Measurements from ENCODE around the gene ZNF549.
A peak's percentile ranks its signal among the peaks of the same experiment; 100 is the strongest.
"Not testable (repeated sequence)": the region's sequence is repeated elsewhere in the genome, so short reads cannot be mapped to it uniquely, and the experiment has no call there.

The ZNF549 gene

GRCh38 chr19:57515255-57515654 lies 11.9 kb upstream of the ZNF549 start:
- H3K4me3 ChIP-seq (ENCODE audit: insufficient read depth, low read depth, low read length, poor library complexity, severe bottlenecking) = no peak overlapping the region
- H3K36me3 ChIP-seq (ENCODE audit: control insufficient read depth, insufficient read depth, low read length) = peaks cover 8% of the 10 kb centered on the region
- DNase-seq = no peak
- H3K27me3 ChIP-seq (replicated peaks; ENCODE audit: control insufficient read depth, insufficient read depth, low read length, poor library complexity, severe bottlenecking) = no peaks in the 10 kb centered on the region
- no peak overlapping the region for H3K27ac ChIP-seq (ENCODE audit: insufficient read depth, low read length, poor library complexity, severe bottlenecking)
- peaks cover 26% of the 10 kb centered on the region for H3K9me3 ChIP-seq (ENCODE audit: control insufficient read depth, low read length)
- no peaks in the 10 kb centered on the region for H3K4me1 ChIP-seq (ENCODE audit: control insufficient read depth, insufficient read depth, low read length, poor library complexity, severe bottlenecking)

- not testable (repeated sequence) for H3K36me3 ChIP-seq (ENCODE audit: control insufficient read depth, insufficient read depth, low read length); H3K27me3 ChIP-seq (replicated peaks; ENCODE audit: control insufficient read depth, insufficient read depth, low read length, poor library complexity, severe bottlenecking); H3K4me1 ChIP-seq (ENCODE audit: control insufficient read depth, insufficient read depth, low read length, poor library complexity, severe bottlenecking); DNase-seq; H3K4me3 ChIP-seq (ENCODE audit: insufficient read depth, low read depth, low read length, poor library complexity, severe bottlenecking); H3K27ac ChIP-seq (ENCODE audit: insufficient read depth, low read length, poor library complexity, severe bottlenecking)
- peaks cover 13% of the 10 kb centered on the region for H3K9me3 ChIP-seq (ENCODE audit: control insufficient read depth, low read length)
Measured at GRCh38 chr19:57518021-57518420, 9.1 kb upstream of the ZNF549 start.

DNA sequence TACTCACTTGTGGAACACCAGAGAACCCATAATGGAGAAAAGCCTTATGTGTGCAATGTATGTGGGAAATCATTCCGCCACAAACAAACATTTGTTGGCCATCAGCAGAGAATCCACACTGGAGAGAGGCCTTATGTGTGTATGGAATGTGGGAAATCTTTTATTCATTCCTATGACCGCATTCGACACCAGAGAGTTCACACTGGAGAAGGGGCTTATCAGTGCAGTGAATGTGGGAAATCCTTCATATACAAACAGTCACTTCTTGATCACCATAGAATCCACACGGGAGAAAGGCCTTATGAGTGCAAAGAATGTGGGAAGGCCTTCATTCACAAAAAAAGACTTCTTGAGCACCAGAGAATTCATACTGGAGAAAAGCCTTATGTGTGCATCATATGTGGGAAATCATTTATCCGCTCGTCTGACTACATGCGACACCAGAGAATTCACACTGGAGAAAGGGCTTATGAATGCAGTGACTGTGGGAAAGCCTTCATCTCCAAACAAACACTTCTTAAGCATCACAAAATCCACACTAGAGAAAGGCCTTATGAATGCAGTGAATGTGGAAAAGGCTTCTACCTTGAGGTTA lies 10.9 kb downstream of the ZNF549 start:
- no peak overlapping the region for H3K4me3 ChIP-seq (ENCODE audit: insufficient read depth, low read depth, low read length, poor library complexity, severe bottlenecking)
- H3K9me3 ChIP-seq (ENCODE audit: control insufficient read depth, low read length) = peaks cover 77% of the 10 kb centered on the region
- H3K27me3 ChIP-seq (replicated peaks; ENCODE audit: control insufficient read depth, insufficient read depth, low read length, poor library complexity, severe bottlenecking) = no peaks in the 10 kb centered on the region
- no peak for DNase-seq
- H3K36me3 ChIP-seq (ENCODE audit: control insufficient read depth, insufficient read depth, low read length) = peaks cover 77% of the 10 kb centered on the region
- H3K27ac ChIP-seq (ENCODE audit: insufficient read depth, low read length, poor library complexity, severe bottlenecking) = no peak overlapping the region
- H3K4me1 ChIP-seq (ENCODE audit: control insufficient read depth, insufficient read depth, low read length, poor library complexity, severe bottlenecking) = no peaks in the 10 kb centered on the region

- no peak overlapping the region for H3K27ac ChIP-seq (ENCODE audit: insufficient read depth, low read length, poor library complexity, severe bottlenecking)
- H3K27me3 ChIP-seq (replicated peaks; ENCODE audit: control insufficient read depth, insufficient read depth, low read length, poor library complexity, severe bottlenecking) = no peaks in the 10 kb centered on the region
- H3K36me3 ChIP-seq (ENCODE audit: control insufficient read depth, insufficient read depth, low read length) = peaks cover 75% of the 10 kb centered on the region
- no peak for DNase-seq
- no peaks in the 10 kb centered on the region for H3K4me1 ChIP-seq (ENCODE audit: control insufficient read depth, insufficient read depth, low read length, poor library complexity, severe bottlenecking)
- no peak overlapping the region for H3K4me3 ChIP-seq (ENCODE audit: insufficient read depth, low read depth, low read length, poor library complexity, severe bottlenecking)
- H3K9me3 ChIP-seq (ENCODE audit: control insufficient read depth, low read length) = peaks cover 54% of the 10 kb centered on the region
Measured at GRCh38 chr19:57546513-57546912, 19.4 kb downstream of the ZNF549 start.

GRCh38 chr19:57552432-57552831 lies 25.3 kb downstream of the ZNF549 start:
- no peak for DNase-seq
- Histone ChIP-seq H3K4me1 (ENCODE audit: control insufficient read depth, insufficient read depth, low read length, poor library complexity, severe bottlenecking) (no peaks in the 10 kb centered on the region), H3K9me3 (ENCODE audit: control insufficient read depth, low read length) (peaks cover 32% of the 10 kb centered on the region), H3K36me3 (ENCODE audit: control insufficient read depth, insufficient read depth, low read length) (peaks cover 87% of the 10 kb centered on the region), H3K4me3 (ENCODE audit: insufficient read depth, low read depth, low read length, poor library complexity, severe bottlenecking) (no peak overlapping the region), H3K27ac (ENCODE audit: insufficient read depth, low read length, poor library complexity, severe bottlenecking) (no peak overlapping the region), H3K27me3 (replicated peaks; ENCODE audit: control insufficient read depth, insufficient read depth, low read length, poor library complexity, severe bottlenecking) (no peaks in the 10 kb centered on the region)

DNA sequence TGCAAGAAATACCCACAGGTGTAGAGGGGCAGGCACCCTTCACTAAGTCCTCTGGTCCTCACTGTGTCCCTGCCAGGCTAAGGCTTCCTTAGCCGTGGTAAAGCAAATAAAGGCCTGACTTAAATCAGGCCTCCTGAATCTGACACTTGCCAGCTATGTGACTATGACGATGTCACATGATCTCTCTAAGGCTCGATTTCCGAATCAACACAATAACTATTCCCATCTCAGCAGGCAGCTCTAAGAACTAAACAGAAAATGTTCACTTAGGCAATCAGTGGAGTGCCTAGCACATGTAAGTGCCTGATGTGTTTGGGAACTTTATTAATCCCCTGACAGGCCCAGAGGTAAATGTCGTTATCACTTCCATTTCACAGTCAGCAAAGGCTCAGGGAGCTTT lies 30.5 kb downstream of the ZNF549 start:
- no peak for DNase-seq
- no peak overlapping the region for H3K27ac ChIP-seq (ENCODE audit: insufficient read depth, low read length, poor library complexity, severe bottlenecking)
- peaks cover 16% of the 10 kb centered on the region for H3K9me3 ChIP-seq (ENCODE audit: control insufficient read depth, low read length)
- no peaks in the 10 kb centered on the region for H3K4me1 ChIP-seq (ENCODE audit: control insufficient read depth, insufficient read depth, low read length, poor library complexity, severe bottlenecking)
- H3K36me3 ChIP-seq (ENCODE audit: control insufficient read depth, insufficient read depth, low read length) = peaks cover 37% of the 10 kb centered on the region
- H3K4me3 ChIP-seq (ENCODE audit: insufficient read depth, low read depth, low read length, poor library complexity, severe bottlenecking) = no peak overlapping the region
- H3K27me3 ChIP-seq (replicated peaks; ENCODE audit: control insufficient read depth, insufficient read depth, low read length, poor library complexity, severe bottlenecking) = no peaks in the 10 kb centered on the region

DNA sequence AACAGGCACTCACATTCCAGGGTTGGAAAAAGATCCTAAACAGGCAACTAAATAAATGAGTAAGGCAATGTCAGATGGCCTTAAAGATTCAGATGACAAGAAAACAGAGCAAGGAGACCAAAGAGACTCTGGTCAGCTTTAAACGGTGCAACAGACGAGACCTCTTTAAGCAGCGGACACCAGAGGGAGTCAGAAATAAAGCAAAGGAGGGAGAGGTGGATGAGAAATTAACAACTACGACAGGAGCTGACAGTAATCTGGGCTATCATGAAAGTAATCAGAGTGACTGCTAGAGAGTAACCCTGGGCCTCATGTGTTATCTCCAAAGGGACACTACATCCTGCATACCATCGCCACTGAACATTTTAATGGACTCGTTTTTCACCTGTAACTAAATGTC lies 31.4 kb downstream of the ZNF549 start:
- peaks cover 28% of the 10 kb centered on the region for H3K36me3 ChIP-seq (ENCODE audit: control insufficient read depth, insufficient read depth, low read length)
- no peak overlapping the region for H3K27ac ChIP-seq (ENCODE audit: insufficient read depth, low read length, poor library complexity, severe bottlenecking)
- no peaks in the 10 kb centered on the region for H3K4me1 ChIP-seq (ENCODE audit: control insufficient read depth, insufficient read depth, low read length, poor library complexity, severe bottlenecking)
- H3K27me3 ChIP-seq (replicated peaks; ENCODE audit: control insufficient read depth, insufficient read depth, low read length, poor library complexity, severe bottlenecking) = no peaks in the 10 kb centered on the region
- peak overlapping the region; percentile 83 for H3K4me3 ChIP-seq (ENCODE audit: insufficient read depth, low read depth, low read length, poor library complexity, severe bottlenecking)
- no peak for DNase-seq
- peaks cover 7% of the 10 kb centered on the region for H3K9me3 ChIP-seq (ENCODE audit: control insufficient read depth, low read length)

DNA sequence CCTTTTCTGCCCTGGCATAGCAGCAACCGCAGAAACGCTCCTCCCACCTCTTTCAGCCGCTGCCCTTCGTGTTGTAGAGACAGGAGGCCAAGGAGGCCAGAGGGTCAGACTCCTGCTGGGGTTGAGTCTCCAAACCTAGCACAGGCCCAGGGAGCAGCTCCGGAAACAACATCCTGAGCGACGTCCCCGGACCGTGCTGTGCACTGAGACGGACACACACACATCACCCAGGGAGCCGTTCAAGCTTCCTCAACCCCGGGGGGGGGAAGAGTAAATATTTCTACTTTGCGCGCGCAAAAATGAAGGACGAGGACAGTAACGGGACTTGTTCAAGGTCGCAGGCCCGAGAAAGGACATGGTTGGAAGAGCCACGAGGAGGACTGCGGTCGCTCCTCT lies 31.9 kb downstream of the ZNF549 start:
- H3K27me3 ChIP-seq (replicated peaks; ENCODE audit: control insufficient read depth, insufficient read depth, low read length, poor library complexity, severe bottlenecking) = no peaks in the 10 kb centered on the region
- no peak for DNase-seq
- H3K27ac ChIP-seq (ENCODE audit: insufficient read depth, low read length, poor library complexity, severe bottlenecking) = peak overlapping the region; percentile 52
- peaks cover 3% of the 10 kb centered on the region for H3K9me3 ChIP-seq (ENCODE audit: control insufficient read depth, low read length)
- peak overlapping the region; percentile 83 for H3K4me3 ChIP-seq (ENCODE audit: insufficient read depth, low read depth, low read length, poor library complexity, severe bottlenecking)
- peaks cover 24% of the 10 kb centered on the region for H3K36me3 ChIP-seq (ENCODE audit: control insufficient read depth, insufficient read depth, low read length)
- no peaks in the 10 kb centered on the region for H3K4me1 ChIP-seq (ENCODE audit: control insufficient read depth, insufficient read depth, low read length, poor library complexity, severe bottlenecking)

GRCh38 chr19:57559404-57560025 lies 32.4 kb downstream of the ZNF549 start, which contains the start of gene ZNF550:
Gene ZNF550, minus strand, starts transcription at chr19:57559863. Its CDS starts 181 bp downstream, at chr19:57559682.
- no peaks in the 10 kb centered on the region for H3K27me3 ChIP-seq (replicated peaks; ENCODE audit: control insufficient read depth, insufficient read depth, low read length, poor library complexity, severe bottlenecking)
- H3K9me3 ChIP-seq (ENCODE audit: control insufficient read depth, low read length) = peaks cover under 1% of the 10 kb centered on the region
- H3K36me3 ChIP-seq (ENCODE audit: control insufficient read depth, insufficient read depth, low read length) = peaks cover 19% of the 10 kb centered on the region
- peak within 1 kb of the TSS; percentile 83 for H3K4me3 ChIP-seq (ENCODE audit: insufficient read depth, low read depth, low read length, poor library complexity, severe bottlenecking)
- DNase-seq = peak; percentile 69 to 75 (median 75)
- peak within 1 kb of the TSS; percentile 52 for H3K27ac ChIP-seq (ENCODE audit: insufficient read depth, low read length, poor library complexity, severe bottlenecking)
- no peaks in the 10 kb centered on the region for H3K4me1 ChIP-seq (ENCODE audit: control insufficient read depth, insufficient read depth, low read length, poor library complexity, severe bottlenecking)

DNA sequence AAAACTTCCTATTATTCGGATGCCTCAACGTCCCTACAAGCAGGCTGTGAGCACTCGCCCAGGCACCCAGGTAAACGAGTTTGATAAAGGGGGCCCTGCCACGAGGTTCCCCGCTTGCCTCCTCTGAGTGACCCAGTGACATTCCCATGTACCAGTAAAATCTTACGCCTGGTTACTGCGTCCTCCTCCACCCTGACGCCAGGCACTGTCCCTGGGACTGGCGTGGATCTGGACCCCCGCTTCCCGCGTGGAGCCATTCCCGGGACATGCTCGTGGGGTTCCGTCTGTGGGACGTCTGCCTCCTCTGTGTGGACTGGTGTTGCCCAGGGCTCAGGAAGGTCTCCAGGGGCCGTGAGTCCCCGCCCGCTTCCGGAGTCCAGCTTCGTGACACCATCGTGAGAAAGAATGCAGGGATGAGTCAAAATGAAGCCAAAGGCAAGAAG lies 32.9 kb downstream of the ZNF549 start:
- Histone ChIP-seq H3K4me1 (ENCODE audit: control insufficient read depth, insufficient read depth, low read length, poor library complexity, severe bottlenecking) (no peaks in the 10 kb centered on the region), H3K4me3 (ENCODE audit: insufficient read depth, low read depth, low read length, poor library complexity, severe bottlenecking) (peak overlapping the region; percentile 83), H3K9me3 (ENCODE audit: control insufficient read depth, low read length) (no peaks in the 10 kb centered on the region), H3K36me3 (ENCODE audit: control insufficient read depth, insufficient read depth, low read length) (peaks cover 13% of the 10 kb centered on the region), H3K27ac (ENCODE audit: insufficient read depth, low read length, poor library complexity, severe bottlenecking) (no peak overlapping the region), H3K27me3 (replicated peaks; ENCODE audit: control insufficient read depth, insufficient read depth, low read length, poor library complexity, severe bottlenecking) (no peaks in the 10 kb centered on the region)
- DNase-seq = no peak

All from effector memory CD4-positive, alpha-beta T cell (primary cell).